ACHN (cell line): ENCODE results near the gene PDZD8.
"Not testable (repeated sequence)": the region's sequence is repeated elsewhere in the genome, so short reads cannot be mapped to it uniquely, and the experiment has no call there.

Source experiments
- DNase-seq: peaks from one replicate; pipeline ENCODE4 v3.0.0-alpha.2; 2015
- in situ Hi-C: cut with HindIII; loops from 2 replicates; pipeline ENCODE4 v1.10.0; 2017; ENCODE audit warnings: low sequenced_read_pairs, low pct_ligation_motif_present, low pct_unique_long_range_greater_than_20kb

Gene PDZD8

DNA sequence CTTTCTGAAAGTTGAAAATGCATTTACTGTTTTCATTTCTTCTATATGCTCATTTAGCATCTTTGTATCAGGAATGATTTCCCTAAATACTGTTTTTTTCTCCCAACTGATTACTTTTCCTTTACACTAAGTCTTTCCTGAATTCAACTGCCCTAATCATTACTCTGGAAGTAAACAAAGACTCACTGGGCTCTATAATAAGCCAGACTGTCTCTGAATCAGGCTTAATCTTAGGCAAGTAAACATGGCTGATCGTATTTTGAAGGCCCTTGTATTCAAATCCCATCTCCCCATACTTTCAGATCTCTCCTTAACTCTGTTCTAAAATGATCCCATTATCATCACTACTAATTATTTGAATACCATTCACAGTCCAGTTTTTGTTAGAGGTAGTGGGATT lies 61.6 kb downstream of the PDZD8 start:
- in situ Hi-C loops, result loop anchor here (25.0 kb wide), 1 partner anchor 101 kb away; no protein-coding TSS in a partner anchor
- no peak for DNase-seq

DNA sequence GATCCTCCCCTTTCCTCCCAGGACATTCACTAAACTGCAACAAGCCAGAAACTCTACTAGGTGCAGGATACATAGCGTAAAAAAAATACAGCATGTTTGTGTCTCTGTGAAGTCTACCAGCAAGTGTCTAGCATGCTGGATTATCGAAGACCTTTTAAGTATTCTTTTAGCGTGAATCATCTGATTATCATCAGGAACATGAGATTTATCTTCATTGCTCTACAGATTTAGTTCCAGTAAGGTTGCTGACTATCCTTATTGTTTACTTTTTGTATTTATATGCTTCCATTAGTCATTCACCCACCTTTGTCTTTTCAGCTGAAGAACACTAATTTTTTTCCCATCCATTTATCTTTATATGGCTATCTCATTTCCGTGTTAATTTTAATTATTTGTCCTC lies 62.8 kb downstream of the PDZD8 start:
- in situ Hi-C loops, result loop anchor here (25.0 kb wide), 1 partner anchor 100 kb away; no protein-coding TSS in a partner anchor
- DNase-seq, result no peak

DNA sequence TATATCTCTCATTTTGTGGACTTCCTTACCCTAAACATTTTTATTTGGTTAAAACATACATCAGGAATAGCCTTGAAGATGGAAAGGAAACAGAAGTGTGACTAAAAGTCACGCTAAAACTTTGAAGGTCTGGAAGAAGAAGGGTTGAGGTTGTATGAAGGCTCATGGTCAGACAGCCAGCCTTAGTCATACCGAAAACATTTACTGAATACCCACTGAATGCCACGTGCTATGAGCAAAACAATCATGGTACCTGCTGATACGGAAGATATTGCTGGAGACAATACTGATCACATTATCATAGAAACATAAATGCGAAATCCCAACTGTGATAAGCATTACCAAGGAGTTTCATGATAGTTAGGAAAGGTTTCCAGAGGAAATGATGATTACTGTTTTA lies 64.0 kb downstream of the PDZD8 start:
- no peak for DNase-seq
- in situ Hi-C loops, result loop anchor here (25.0 kb wide), 1 partner anchor 99 kb away; no protein-coding TSS in a partner anchor

DNA sequence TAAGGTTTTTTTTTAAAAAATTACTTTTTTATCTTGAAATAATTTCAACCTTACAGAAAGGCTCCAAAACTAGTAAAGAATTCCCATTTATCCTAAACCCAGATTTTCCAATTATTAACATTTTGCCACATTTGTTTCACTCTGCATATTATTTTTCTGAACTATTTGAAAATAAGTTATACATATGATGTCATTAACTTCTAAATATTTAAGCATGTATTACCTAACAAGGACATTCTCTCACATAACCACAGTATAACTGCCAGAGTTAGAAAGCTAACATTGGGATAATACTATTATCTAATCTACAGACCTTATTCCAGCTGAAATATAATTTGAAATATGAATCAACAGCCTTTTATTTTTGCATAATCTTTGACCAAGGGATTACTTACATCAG lies 68.6 kb downstream of the PDZD8 start:
- in situ Hi-C loops, result loop anchor here (25.0 kb wide), 1 partner anchor 94 kb away; no protein-coding TSS in a partner anchor
- DNase-seq, result no peak

DNA sequence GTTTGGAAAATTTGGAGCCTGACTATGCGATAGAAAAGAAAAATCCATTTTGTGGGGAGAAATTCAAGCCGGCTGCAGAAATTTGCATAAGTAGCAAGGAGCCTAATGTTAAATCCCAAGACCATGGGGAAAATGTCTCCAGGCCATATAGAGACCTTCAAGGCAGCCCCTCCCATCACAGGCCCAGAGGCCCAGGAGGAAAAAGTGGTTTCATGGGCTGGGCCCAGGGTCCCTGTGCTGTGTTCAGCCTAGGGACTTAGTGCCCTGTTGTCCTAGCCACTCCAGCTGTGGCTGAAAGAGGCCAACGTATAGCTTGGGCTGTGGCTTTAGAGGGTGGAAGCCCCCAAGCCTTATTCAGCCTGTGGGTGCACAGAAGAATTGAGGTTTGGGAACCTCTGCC lies 71.8 kb downstream of the PDZD8 start:
- in situ Hi-C loops, result loop anchor here (25.0 kb wide), 1 partner anchor 91 kb away; no protein-coding TSS in a partner anchor
- DNase-seq, result not testable (repeated sequence)

DNA sequence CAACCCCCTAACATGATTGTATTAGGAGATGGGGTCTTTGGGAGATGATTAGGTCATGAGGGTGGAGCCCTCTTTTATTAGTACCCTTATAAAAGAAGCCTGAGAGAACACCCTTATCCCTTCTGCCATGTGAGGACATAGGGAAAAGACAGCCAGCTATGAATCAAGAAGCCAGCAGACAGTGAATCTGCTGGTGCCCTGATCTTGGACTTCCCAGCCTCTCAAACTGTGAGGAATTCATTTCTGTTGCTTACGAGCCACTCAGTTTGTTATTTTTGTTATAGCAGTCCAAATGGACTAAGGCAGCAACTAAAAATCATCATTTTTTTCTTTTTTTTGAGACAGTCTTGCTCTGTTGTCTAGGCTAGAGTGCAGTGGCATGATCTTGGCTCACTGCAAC lies 74.6 kb downstream of the PDZD8 start:
- in situ Hi-C loops, result loop anchor here (25.0 kb wide), 1 partner anchor 88 kb away; no protein-coding TSS in a partner anchor
- no peak for DNase-seq

- in situ Hi-C loops, result no loop called here
- DNase-seq, result no peak
Observed at GRCh38 chr10:117299435-117299834, 75.8 kb downstream of the PDZD8 start.

- DNase-seq, result no peak
- in situ Hi-C loops, result no loop called here
Observed at GRCh38 chr10:117298219-117298618, 77.0 kb downstream of the PDZD8 start.

GRCh38 chr10:117294735-117295134 lies 80.5 kb downstream of the PDZD8 start:
- no peak for DNase-seq
- in situ Hi-C loops, result no loop called here

GRCh38 chr10:117294039-117294645 lies 81.1 kb downstream of the PDZD8 start:
- DNase-seq, result no peak
- in situ Hi-C loops, result no loop called here

DNA sequence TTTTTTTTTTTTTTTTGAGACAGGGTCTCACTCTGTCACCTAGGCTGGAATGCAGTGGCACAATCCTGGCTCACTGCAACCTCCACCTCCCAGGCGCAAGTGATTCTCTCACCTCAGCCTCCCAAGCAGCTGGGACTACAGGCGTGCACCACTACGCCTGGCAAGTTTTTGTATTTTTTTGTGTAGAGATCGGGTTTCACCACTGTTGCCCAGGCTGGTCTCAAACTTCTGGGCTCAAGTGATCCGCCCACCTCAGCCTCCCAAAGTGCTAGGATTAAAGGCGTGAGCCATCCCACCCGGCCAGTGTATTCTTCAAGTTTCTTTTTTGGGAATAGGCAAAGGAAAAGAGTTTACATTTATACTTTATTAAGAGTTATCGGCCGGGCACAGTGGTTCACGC lies 84.4 kb downstream of the PDZD8 start:
- DNase-seq, in situ Hi-C loops: not testable (repeated sequence)

GRCh38 chr10:117284716-117285494 lies 90.3 kb downstream of the PDZD8 start:
- no peak for DNase-seq
- in situ Hi-C loops, result no loop called here

- in situ Hi-C loops, result no loop called here
Observed at GRCh38 chr10:117277675-117278074, 97.6 kb downstream of the PDZD8 start.

DNA sequence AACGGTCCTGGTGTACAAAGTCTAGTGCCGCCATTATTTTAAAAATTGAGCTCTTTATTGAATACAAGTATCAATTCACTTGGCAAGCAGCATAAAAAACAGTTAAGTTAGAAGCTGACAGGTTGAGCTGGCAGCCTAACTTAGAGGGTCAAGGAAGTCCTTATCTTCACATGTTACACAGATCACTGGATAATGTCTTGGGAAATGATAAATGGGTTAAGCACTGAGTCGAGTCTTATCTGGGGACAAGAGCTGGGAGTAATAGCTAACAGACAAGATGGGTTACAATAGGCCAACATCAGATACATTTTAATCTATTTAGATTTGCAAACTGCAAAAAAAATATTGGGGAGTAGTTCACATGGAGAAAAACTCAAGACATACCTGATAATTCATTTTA lies 100.1 kb downstream of the PDZD8 start:
- no peak for DNase-seq

More at GRCh38 chr10:117277675-117278074, 97.6 kb downstream of the PDZD8 start:
- no peak for DNase-seq

DNA sequence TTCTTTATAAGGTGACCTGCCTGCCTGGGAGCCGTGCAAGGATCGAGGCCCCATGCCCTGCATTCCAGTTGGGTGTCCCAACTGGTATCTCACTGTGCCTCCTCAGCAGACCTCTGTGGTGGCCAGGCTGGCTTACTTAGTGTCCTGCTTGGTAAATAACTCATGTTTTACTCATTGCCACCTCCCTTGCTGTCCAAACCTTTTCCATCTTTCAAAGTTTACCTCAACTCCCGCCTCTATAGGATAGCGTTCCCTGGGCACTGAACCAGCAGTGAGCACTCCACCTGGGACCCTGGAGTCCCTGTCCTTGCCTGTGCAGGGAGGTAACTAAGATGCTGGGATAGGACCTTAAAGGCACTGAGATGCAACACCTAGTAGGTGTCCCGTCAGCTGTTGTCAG lies 100.7 kb downstream of the PDZD8 start:
- in situ Hi-C loops, result no loop called here
- no peak for DNase-seq

More for the DNA sequence above, 100.1 kb downstream of the PDZD8 start:
- in situ Hi-C loops, result no loop called here

DNA sequence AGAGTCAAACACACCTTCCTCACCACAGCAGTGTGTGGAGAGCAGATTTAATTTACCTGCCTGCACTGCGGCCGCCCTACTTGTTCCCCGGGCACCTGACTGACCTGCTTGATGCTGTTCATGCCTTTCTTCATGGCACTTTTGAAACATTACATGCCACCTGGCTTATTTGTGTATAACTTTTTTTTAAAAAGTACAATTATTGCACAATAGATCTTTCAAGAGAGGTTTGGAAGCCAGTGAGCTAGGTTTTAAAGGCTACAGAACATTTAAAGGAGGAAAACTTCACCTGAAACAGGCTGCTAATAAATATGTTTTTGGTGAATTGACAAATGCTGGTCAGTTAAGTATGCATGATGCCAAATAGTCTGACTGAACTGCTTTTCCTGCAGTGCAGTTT lies 101.3 kb downstream of the PDZD8 start:
- in situ Hi-C loops, result no loop called here
- DNase-seq, result no peak

GRCh38 chr10:117272195-117273076 lies 102.8 kb downstream of the PDZD8 start:
- no peak for DNase-seq
- in situ Hi-C loops, result no loop called here

- DNase-seq, result peak; percentile 27
- in situ Hi-C loops, result no loop called here
Observed at GRCh38 chr10:117271427-117271826, 103.8 kb downstream of the PDZD8 start.

GRCh38 chr10:117268907-117269306 lies 106.3 kb downstream of the PDZD8 start:
- in situ Hi-C loops, result no loop called here

More at GRCh38 chr10:117268907-117269306, 106.3 kb downstream of the PDZD8 start:
- DNase-seq, result no peak
